HG02642 (cell line): ENCODE measurements around the gene LIG1.
"Not testable (repeated sequence)": the region's sequence is repeated elsewhere in the genome, so short reads cannot be mapped to it uniquely, and the experiment has no call there.

Source experiments
- ATAC-seq: cut with Tn5 transposase; IDR thresholded peaks from one replicate; pipeline ENCODE4 v1.9.1; 2021; ENCODE audit warnings: mild to moderate bottlenecking; ENCODE audit not compliant: unreplicated experiment, poor library complexity

Gene LIG1

DNA sequence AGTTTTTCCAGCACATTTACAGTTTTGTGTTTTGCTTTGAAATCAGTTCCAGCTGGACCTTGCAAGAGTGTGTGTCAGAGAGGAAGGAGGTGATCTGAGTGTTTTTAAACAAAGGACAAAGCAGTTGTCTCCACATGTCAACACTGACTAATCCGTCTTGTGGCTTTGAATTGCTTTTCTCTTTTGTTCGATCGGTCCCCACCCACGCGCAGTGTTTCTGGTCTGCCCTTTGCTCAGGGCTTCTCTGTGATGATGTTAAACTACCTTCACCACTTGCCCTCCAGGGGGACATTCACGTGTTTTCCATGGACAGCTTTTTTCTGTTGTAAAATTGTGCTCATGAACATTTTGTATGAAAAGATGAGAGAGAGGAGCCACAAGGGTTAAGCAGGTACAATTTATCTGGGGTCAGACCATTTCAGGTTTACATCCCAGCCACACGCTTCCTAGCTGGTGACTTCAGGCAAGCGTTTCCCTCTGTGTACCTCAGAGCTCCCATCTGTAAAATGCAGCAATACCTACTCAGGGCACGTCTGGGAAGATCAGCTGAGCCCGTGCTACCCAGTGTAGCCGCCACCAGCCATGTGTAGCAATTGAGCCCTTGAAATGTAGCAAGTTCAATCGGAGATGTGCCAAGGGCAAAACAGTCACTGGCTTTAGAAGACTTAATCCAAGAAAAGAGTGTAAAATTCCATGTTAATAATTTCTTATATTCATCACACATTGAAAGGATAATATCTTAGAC lies 46.1 kb downstream of the LIG1 start:
- no peak for ATAC-seq

DNA sequence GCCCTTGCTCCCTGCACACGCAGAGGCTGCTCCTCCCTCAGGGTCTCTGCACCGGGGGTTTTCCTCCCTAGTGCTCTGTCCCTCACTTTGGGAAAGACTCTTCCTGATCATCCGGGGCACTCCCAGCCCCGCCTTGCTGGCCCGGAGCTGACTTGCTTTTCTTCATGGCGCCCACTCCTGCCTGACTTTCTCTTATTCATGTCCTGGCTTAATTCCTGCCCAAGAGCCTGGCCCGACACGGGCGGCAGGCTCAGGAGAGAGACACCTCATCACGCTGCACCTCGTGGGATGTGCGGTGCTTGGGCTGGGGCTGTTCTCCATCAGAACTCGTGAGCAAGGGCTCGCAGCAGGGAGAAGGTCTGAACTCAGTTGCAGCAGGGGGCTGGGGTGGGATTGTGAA lies 47.7 kb downstream of the LIG1 start:
- no peak for ATAC-seq

DNA sequence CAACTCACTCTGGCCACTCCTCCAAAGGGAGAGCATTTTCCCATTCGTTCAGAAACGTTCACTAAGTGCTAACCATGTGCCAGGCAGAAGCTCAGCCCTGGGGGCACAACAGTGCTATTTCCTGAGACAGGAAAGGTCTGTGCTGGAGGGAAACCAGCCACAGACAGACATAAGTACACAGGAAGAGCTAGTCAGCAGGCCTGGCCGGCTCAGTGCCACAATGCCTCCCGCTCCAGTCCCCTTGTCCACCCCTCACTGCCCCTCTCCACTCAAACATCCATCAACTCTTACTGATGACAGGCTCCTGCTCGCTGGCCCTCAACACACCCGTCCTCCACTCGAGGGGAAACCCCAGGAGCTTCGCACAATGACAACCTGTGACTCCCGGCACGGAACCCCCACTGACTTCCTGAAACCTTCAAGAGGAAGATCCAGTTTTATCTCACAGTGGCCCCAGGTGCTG lies 48.2 kb downstream of the LIG1 start:
- ATAC-seq = peak; percentile 60

DNA sequence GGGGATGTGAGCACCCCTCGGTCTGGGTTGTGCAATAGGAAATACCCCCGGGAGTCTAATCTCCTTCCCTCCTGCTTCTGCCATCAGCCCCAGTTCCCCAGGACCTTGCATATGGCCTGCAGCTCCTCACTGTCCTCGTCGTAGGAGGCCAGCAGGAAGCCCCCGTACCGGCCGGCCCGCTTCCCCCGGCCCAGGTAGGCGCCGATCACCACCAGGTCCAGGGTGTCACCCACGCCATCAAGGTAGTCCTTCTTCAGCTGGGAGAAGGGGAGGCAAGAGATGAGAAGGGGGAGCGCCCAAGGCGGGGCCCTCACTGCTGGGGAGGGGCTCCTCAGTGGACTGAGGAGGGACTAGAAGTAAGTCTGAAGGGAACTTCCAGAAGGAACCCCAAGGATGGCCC lies 49.1 kb downstream of the LIG1 start:
- ATAC-seq = no peak

DNA sequence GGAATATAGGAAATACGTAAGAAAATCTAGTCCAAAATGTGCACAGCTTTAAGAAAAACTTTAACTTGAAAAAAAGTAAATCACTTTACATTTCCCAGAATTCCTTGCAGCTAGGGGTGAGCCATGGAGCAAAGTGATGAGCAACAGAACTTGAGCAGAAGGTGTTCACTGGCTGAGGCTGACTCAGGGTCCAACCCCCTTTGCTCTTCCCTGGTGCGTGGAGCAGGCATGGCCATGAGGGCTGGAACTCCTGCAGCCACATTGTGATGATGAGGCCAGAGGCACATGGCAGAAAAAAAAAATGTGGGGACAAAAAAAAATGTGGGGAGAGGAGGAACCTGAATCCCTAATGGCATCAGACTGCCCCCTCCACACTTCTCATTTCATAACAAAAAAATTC lies 49.6 kb downstream of the LIG1 start:
- no peak for ATAC-seq

DNA sequence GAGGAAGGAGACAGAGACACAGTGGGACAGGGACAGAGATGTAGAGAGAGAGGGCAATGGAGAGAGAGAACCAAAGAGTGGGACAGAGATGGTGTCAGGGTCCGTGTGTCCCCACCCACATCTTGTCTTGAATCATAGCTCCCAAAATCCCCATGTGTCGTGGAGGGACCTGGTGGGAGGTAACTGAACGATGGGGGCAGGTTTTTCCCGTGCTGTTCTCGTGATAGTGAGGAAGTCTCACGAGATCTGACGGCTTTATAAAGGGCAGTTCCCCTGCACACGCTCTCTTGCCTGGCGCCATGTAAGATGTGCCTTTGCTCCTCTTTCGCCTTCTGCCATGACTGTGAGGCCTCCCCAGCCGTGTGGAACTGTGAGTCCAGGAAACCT lies 52.0 kb downstream of the LIG1 start:
- ATAC-seq = no peak

DNA sequence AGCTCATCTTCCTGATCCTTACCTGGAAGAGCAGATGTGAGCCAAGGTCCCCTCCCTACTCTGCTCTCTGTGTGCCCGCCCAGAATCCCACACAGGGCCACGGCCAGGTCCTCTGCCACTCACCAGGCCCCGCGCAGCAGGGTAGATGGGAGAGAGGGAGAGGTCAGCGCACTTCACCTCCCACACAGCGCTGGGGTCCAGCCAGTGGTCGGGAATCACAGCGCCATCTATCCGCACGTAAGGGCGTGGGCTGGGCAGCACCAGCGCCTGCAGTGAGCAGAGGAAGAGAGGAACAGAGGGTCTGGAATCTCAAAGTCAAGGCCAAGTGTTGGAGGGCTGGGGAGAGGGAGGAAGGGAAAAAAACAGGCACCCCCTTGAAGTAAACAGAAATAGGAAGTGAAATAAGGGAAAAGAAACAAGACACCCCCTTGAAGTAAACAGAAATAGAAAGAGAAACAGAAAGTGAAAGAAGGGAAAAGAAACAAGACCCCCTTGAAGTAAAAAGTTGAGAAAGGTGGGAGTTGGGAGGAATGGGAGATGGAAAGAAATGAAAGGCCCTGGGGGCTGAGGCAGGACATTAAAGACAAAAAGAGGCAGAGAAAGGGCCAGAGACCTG lies 52.5 kb downstream of the LIG1 start:
- no peak for ATAC-seq

DNA sequence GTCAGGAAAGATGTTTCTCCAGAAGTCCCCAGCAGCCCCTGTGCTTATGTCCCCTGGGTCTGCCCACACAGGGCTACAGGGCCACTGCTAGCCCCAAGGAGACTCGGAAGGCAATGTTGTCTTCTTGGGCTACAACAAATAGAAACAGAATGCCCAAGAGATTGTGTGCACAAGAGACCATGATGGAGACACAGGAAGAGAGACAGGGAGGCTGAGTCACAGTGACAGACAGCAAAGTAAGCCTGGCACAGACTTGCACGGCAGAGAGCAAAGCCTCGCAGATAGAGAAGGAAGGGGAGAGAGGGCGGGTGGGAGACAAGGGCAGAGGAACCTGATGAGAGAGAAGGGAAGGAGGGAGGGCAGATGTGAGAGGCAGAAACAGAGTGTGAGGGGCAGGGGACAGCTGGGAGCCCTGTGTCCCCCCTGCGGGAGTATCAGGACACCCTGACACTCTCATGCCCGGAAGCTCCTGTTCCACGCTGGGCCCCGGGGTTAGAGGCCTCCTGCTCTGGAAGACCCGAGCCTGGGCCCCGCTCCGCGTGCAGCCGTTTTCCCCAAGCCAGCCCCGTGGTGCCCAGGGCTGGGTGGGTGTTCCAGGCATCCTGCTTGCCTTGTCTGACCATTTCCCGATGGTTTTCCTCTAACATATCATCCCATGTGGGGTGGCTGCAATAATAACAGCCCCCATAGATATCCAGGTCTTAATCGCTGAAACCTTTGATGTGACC lies 56.8 kb downstream of the LIG1 start:
- ATAC-seq = no peak

DNA sequence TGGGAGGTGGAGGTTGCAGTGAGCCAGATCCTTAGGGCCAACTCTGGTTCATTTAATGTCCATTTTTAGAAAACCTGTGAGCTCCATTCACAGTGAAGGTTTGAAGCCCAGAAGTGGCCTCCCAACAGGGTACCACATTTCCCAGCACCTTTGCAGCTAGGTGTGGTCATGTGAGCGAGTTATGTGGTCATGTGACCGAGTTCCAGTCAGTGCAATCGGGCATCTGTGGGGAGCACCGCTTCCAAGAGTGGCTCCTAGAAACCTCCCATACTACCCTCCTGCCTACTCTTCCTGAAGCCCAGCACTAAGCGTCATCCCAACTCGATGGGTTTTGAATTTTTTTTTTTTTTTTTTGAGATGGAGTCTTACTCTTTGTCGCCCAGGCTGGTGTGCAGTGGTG lies 58.9 kb downstream of the LIG1 start:
- ATAC-seq = no peak

DNA sequence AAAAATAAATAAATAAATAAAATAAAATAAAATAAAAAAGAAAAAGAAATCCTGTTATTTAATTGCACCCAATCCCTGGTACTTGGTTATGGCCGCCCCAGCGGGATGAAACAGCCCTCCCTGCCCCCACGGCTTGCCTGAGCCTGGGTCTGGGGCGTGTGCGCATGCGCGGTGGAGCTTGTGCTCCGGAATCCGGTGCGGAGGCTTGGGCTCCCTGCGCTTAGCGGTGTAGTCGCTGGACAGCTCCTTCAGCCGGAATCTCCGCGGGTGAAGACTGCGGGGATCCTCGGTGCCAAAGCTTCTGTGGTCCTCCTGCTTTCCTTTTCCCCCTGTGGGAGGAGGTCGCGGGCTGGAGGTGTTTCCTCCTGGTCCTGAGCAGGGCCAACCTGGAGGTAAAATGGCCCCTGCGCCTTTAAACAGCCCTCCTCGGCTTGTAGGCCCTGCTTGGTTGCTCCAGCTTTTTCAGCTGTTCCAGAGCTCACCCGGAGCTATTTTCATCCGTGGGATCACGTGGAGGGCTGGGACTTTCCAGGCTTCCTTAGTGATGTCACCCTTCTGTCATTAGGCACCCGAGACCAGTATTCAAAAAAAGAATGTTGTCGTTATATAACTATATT lies 59.7 kb downstream of the LIG1 start, which contains the start of gene PLA2G4C:
Gene PLA2G4C, minus strand, starts transcription at position 468 of the 617 bp plus-strand sequence. CDS start 4,288 bp downstream, outside the sequence.
- peak; percentile 63 for ATAC-seq

DNA sequence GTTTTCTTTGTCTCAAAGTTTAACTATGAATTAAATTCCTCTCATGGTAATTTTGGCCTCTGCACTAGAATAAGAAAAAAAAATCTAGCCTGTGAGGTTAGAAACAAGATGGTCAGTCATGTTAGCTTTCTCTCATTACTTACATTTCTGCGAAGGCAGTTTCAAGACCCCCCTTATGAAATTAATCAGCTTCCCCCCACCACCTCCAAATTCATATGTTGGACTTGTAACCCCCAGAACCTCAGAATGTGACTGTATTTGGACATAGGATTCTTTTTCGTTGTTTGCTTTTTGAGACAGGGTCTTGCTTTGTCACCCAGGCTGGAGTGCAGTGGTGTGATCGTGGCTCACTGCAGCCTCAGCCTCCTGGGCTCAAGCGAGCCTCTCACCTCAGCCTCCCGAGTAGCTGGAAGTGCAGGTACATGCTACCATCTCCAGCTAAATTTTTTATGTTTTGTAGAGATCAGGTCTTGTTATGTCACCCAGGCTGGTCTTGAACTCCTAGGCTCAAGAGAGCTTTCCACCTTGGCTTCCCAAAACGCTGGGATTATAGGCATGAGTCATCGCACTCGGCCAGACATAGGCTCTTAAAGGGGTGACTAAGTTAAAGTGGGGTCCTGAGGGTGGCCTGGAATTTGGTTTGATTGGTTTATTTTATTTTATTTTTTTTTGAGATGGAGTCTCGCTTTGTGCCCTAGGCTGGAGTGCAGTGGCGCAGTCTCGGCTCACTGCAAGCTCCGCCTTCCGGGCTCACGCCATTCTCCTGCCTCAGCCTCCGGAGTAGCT lies 61.0 kb downstream of the LIG1 start:
- no peak for ATAC-seq

DNA sequence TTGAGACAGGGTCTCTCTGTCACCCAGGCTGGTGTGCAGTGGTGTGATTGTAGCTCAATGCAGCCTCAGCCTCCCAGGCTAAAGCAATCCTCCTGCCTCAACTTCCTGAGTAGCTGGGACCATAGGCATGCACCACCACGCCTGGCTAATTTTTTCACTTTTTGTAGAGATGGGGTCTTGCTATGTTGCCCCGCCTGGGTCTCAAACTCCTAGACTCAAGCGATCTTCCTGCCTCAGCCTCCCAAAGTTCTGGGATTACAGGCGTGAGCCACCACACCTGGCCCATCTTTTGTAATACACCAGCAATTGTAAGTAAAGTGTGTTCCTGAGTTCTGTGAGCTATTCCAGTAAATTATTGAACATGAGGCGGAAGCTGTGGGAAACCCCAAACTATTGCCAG lies 66.2 kb downstream of the LIG1 start:
- ATAC-seq = no peak

DNA sequence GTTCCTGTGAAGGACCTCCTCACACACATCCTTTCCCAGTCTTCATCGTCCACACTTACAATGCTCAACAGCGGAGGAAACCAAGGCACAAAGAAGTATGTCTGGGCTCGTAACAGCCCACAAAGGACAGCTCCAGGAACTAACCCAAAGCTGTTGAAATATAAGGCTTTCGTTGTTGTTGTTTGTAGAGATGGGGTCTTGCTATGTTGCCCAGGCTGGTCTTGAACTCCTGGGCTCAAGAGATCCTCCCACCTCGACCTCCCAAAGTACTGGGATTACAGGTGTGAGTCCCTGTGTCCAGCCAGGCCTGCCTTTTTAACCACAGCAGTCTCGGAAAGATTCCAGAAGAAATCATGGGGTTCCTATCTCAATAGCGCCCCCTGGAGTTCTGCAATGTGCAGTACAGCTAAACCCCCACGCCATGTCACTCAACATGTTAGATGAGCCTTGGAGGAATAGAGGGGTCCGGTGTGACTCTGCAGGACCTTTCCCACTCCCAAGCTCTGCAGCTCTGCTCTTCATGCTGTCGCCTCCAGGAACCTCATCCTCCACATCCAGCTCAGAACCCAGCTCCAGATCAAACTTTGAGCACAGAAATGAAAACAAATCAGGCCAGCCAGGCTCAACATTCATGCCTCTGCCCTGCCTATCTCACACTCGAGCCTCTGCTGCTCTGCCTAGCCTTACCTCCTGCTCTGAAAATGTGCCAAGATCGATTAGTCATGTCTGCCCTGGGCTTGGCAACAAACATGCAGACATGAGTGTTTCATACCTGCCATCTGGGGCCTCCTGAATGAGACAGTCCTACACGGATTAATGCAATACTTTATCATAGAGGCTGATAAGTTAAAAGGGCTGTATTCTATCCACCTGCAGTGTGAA lies 67.0 kb downstream of the LIG1 start:
- ATAC-seq = no peak

DNA sequence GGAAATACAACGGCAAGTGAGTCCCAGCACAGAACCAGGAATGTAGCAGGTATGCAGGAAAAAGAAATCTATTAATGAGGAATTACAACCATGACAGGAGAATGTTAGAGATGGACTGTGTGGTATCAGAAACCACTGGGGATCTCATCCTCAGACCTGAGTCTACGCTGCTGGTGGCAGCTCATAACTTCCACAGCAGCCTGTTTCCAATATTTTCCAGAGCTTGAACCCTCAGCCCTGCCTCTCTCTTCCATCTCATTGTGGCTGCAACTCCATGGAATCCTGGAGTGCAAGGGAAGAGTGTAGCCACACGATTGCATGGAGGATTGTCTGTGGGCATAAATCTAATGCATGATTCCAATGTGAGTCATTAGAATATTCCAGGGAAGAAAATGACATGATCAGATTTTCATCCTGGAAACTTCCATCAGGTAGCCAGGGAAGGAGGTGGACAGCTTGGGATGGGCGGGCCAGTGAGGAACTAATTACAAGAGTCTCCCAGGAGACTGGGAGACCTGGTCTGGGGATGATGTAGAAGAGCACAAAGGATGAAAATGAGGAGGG lies 74.5 kb downstream of the LIG1 start:
- ATAC-seq = no peak

DNA sequence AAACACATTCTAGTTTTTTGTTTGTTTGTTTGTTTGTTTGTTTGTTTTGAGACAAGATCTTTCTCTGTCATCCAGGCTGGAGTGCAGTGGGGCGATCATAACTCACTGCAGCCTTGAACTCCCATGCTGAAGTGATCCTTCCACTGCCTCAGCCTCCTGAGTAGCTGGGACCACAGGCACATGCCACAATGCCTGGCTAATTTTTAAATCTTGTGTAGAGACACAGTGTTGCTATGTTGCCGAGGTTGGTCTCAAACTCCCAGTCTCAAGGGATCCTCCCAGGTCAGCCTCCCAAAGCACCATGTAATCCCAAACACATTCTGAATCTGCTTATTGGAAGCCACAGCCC lies 75.3 kb downstream of the LIG1 start:
- ATAC-seq = no peak

DNA sequence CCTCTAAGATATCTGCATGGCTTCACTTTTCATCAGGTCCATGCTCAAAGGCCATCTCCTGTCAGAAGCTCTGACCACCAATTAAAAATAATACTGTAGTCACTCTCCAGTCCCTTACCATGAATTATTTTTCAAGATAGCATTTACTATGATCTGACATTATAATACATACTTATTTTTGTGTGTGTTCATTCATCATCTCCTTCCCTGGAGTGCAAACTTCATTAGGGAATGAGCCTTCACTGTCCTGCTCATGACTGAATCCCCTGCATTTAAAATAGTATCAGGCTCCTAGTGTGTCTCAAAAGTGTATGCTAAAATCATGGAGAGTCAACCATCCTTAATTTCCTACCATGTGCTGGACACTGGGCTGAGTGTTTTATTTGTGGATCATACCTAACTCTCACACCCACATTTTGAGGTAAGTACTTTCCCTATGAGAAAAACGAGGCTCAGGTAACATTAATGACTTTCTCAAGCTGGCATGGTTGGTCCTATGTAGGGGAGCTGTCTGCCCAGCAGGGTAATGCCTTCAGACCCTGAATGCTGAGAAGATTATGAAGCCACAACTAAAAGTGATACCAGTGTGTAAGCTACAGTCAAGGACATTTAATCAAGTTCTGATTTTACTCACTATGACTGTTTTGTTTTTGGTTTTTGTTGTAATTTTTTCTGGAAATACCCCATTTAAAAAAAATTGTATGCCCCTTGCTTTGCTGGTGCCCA lies 75.9 kb downstream of the LIG1 start:
- no peak for ATAC-seq

DNA sequence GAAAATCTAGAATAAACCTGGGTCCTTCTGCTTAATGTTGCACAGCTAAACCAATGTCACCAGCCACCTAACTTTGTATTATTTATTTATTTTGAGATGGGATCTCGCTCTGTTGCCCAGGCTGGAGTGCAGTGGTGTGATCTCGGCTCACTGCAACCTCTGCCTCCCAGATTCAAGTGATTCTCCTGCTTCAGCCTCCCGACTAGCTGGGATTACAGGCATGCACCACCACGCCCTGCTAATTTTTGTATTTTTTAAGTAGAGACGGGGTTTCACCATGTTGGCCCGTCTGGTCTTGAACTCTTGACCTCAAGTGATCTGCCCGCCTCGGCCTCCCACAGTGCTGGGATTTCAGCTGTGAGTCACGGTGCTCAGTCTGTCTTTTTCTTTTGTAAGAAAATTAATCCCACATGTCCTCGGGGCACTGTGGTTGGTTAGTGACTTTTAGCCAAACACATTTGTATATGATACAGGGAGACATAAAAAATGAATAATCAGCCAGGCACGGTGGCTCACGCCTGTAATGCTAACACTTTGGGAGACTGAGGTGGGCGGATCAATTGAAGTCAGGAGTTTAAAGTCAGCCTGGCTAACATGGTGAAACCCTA lies 78.9 kb downstream of the LIG1 start:
- not testable (repeated sequence) for ATAC-seq

DNA sequence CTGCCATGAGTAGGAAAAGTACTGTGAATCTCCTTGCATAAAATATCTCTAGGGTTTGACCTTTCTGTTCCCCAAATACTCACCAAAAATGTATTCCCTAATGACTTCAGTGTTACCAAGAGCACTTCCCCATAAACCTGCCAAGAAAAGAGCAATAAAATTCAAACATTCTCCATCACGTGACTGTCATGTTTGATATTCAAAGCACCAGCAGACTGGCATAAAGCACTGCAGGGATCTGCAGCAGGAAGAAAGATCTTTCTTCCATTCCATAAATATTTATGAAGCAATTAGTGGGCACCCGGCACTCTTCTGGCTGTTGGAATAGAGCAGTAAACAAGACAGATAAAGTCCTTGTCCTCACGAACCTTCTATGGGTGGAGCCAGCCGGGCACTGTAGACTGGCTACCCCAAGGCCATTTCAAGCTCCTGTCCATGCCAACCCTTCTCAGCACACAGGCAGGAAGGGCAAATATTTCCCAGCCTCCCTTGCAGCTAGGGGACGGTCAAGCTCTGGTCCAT lies 79.8 kb downstream of the LIG1 start:
- no peak for ATAC-seq
